GM18526 (cell line): ENCODE measurements around the gene MTMR3.

Experiments used
- POLR2A ChIP-seq: IDR thresholded peaks from 3 replicates; pipeline ENCODE4 v1.6.1; 2011; ENCODE audit not compliant: insufficient read length; ENCODE audit errors: extremely low read depth

Gene MTMR3

GRCh38 chr22:30031328-30031727, 148.4 kb downstream of the MTMR3 start:
- no peak for TF ChIP-seq POLR2A

DNA sequence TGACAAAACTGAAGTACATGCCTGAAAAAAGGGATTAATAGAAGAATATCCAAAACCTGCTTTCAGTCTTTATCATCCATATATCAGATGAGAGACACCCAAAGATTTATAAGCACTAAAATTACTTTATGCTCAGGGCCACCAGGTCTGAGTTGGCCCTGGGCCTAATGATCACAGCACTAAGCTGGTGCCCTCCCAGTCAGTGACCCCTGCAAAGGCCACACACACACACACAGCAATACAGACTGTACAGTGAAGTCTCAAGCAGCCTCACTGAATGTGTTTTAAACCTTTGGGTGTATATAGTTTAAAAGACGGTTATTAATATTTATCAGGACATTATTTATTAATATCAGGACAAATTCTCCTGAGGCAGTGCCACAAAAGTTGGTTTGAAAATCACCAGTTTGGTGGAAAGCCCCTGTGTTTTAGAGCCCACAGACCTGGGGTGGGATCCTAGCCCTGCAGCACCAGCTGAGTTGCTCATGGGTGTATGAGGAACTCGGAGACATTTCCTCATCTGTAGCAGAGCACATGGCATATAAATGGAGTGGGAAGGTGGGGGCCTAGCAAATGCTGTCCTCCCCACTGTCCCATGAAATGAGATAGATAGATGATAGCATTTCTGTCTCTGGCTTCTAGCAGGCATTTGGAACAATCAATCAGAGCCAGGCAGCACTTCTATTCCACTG, 148.9 kb downstream of the MTMR3 start:
- no peak for TF ChIP-seq POLR2A

DNA sequence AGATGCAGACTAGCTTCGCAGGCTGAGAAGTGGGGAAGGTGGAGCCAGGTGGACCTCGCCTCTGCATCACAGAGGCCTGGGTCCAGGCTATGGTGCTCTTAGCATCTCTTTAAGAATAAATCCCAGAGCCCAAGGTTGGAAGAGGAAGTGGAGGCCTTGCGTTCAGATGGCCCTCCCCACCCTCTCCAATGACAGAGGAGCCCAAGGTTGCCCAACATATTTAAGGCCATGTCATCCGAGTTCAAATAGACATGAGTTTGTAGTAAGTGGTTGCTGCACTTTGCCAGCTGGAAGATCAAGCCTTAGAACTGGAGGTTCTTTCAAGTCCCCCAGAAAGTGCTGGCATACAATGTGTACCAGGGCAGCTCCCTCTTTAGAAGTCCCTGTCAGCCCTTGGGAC, 150.2 kb downstream of the MTMR3 start:
- no peak for TF ChIP-seq POLR2A

DNA sequence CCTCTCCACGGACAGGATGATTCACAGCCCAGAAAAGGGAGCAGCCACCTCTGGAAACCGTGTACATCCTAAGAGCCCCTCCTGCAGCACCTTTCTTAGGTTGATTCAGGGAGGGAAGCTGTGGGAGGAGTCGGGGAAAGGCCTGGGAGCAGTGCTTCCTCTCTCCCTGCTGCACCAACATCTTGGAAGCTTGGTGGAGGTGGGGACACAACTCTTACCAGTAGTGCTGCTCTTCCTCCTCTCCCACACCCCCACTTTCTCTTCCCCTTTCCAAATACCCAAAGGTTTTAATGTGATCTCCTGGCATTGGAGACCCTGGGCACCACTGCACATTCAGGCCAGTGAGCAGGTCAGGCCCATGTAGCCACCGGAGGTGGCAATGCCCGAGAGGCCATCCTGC, 150.9 kb downstream of the MTMR3 start:
- TF ChIP-seq POLR2A, result no peak

DNA sequence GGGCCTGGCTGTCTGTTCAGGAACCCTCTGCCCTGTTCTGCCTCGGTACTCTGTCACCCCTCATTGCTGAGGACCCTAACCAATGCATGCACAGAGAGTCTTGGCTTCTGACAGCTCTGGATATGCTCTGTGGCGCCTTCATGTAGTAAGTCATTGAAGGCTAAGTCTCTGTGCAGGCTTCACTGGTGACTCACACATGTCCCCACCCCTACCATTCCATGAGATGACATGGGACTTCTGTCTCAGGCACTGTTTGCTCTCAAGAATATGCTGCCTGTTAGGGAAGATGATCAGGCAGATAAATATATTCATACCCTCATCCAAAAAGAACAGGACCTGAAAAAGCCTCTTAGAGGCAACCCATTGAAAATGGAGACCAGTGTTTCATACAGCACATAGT, 153.7 kb downstream of the MTMR3 start:
- no peak for TF ChIP-seq POLR2A

GRCh38 chr22:30038219-30038618, 155.2 kb downstream of the MTMR3 start:
- TF ChIP-seq POLR2A, result no peak

GRCh38 chr22:30040499-30041260, 157.7 kb downstream of the MTMR3 start:
- no peak for TF ChIP-seq POLR2A

- no peak for TF ChIP-seq POLR2A
These were observed 158.5 kb downstream of the MTMR3 start for GRCh38 chr22:30041475-30041874.

DNA sequence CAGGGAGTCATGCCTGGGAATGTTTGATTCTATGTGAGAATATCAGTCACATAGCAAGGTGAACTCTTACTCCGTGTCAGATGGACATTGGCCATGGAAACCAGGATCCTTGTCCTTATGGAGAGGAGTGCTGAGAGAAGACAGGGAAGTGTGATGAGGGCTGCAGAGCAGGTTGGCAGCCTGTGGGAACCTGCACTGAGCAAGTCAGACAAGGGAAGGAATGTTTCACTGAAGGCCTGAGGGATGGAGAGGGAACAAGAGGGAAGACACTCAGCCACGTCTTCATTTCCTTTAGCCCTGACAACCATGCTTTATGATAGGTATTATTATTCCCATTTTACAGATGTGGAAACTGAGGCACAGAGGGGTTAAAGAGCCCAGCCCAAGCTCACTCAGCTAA, 158.9 kb downstream of the MTMR3 start:
- no peak for TF ChIP-seq POLR2A

DNA sequence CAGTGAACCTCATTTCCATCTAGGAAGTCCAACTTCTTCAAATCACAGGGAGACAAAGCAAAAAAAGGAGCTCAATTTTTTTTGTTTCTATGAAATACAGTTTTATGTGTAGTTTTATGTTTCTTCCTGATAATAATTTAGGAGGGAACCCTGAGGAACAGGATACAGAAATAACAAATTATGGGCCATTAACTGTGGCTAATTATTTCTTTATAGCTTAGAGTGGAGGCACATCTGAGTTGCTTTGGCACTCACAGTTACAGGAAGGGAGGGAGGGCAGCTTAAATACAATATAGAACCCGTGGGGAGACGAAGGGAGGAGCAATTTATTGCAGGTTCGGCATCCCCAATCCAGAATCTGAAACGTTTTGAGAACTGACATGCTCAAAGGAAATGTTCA, 160.2 kb downstream of the MTMR3 start:
- no peak for TF ChIP-seq POLR2A

GRCh38 chr22:30044369-30044768, 161.4 kb downstream of the MTMR3 start:
- TF ChIP-seq POLR2A, result no peak

DNA sequence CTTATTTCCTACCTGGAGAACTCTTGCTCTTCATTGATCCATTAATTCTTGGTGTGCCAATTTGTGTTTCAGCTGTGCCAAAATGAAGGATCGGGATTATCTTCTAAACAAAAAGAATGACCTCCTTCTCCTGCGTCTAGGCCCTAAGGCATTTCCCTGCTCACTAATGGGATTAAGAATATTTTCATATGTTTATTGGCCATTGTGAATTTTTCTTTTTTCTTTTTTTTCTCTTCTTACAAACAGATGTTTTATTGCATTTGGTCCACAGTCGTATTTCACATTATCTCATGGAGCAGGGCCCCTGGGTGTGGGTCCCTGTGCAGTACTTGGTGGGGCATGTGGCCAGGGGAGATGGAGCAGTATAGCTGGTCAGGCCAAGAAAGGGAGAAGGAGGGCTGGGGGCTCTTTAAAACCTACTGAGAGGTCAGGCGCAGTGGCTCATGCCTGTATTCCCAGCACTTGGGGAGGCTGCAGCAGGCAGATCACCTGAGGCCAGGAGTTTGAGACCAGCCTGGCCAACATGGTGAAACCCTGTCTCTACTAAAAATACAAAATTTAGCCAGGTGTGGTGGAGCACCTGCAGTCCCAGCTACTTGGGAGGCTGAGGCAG, 162.0 kb downstream of the MTMR3 start:
- no peak for TF ChIP-seq POLR2A

DNA sequence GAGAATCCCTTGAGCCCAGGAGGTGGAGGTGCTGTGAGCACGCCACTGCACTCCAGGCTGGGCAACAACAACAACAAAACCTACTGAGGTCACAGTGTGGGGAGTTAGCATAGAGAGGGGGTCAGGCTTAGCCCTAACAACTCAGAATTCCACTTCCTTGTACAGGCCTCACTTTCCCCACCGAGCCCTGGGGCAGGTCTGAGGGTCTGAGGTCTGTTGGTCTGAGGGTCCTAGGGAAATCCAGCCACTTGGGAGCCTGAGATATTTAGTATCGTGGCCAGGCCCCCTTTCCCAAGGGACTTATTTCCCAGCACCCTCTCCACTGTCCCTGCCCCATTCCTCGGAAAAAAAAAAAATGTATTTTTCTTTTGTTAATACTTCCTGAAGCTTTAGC, 162.5 kb downstream of the MTMR3 start:
- TF ChIP-seq POLR2A, result no peak

GRCh38 chr22:30045901-30046715, 163.1 kb downstream of the MTMR3 start:
- no peak for TF ChIP-seq POLR2A

- no peak for TF ChIP-seq POLR2A
These were observed 163.9 kb downstream of the MTMR3 start for GRCh38 chr22:30046716-30047363.
